ENCODE data around the gene KDM4F. TPM values are rescaled to one million over a fixed set of nuclear protein-coding genes. Genes with fewer than 3 reads are reported as not detected.

KDM4F gene
- total RNA-seq, 1 donor from 2014 or later = not detected

- Mint-ChIP-seq H3K27me3 (ENCODE audit: insufficient read depth, low read depth) (peaks cover 5% of the 10 kb centered on the region), H3K4me1 (peaks cover 18% of the 10 kb centered on the region), H3K9me3 (no peaks in the 10 kb centered on the region), H3K27ac (no peak overlapping the region), H3K4me3 (no peak overlapping the region), H3K36me3 (no peaks in the 10 kb centered on the region)
- Histone ChIP-seq H3K27ac (no peak overlapping the region), H2AFZ (replicated peaks) (no peak overlapping the region), H3K9ac (no peak overlapping the region), H3K79me2 (ENCODE audit: low read depth) (no peaks in the 10 kb centered on the region), H3K27me3 (peaks cover 17% of the 10 kb centered on the region), H3K9me3 (ENCODE audit: low read depth) (no peaks in the 10 kb centered on the region), H3K4me2 (no peak overlapping the region), H4K20me1 (ENCODE audit: low read depth) (no peaks in the 10 kb centered on the region), H3K36me3 (no peaks in the 10 kb centered on the region), H3K4me3 (no peak overlapping the region), H3F3A (ENCODE audit: low read depth) (peaks cover 15% of the 10 kb centered on the region), H3K4me1 (peaks cover 13% of the 10 kb centered on the region)
- TF ChIP-seq CTCF (IDR thresholded peaks at IDR 0.05) (no peak), EZH2 (IDR thresholded peaks at IDR 0.05) (no peak), EZH2phosphoT487 (IDR thresholded peaks at IDR 0.05) (no peak)
- DNase-seq (ENCODE audit: low spot score) = no peak
Observed at GRCh38 chr11:95085117-95085816, 36.0 kb downstream of the KDM4F start.

- Mint-ChIP-seq H3K9me3 (no peaks in the 10 kb centered on the region), H3K27me3 (ENCODE audit: insufficient read depth, low read depth) (peaks cover 6% of the 10 kb centered on the region), H3K27ac (no peak overlapping the region), H3K4me1 (peaks cover 23% of the 10 kb centered on the region), H3K4me3 (no peak overlapping the region), H3K36me3 (no peaks in the 10 kb centered on the region)
- peaks cover 21% of the 10 kb centered on the region for H3F3A ChIP-seq (ENCODE audit: low read depth)
- H3K79me2 ChIP-seq (ENCODE audit: low read depth) = no peaks in the 10 kb centered on the region
- H3K4me3 ChIP-seq = no peak overlapping the region
- no peaks in the 10 kb centered on the region for H3K36me3 ChIP-seq
- H2AFZ ChIP-seq (replicated peaks) = no peak overlapping the region
- TF ChIP-seq CTCF (IDR thresholded peaks at IDR 0.05) (no peak), EZH2 (IDR thresholded peaks at IDR 0.05) (no peak), EZH2phosphoT487 (IDR thresholded peaks at IDR 0.05) (no peak)
- no peak overlapping the region for H3K9ac ChIP-seq
- H3K27ac ChIP-seq = no peak overlapping the region
- no peak overlapping the region for H3K4me2 ChIP-seq
- no peaks in the 10 kb centered on the region for H3K9me3 ChIP-seq (ENCODE audit: low read depth)
- DNase-seq (ENCODE audit: low spot score) = no peak
- H3K4me1 ChIP-seq = peaks cover 17% of the 10 kb centered on the region
- no peaks in the 10 kb centered on the region for H4K20me1 ChIP-seq (ENCODE audit: low read depth)
- H3K27me3 ChIP-seq = peaks cover 26% of the 10 kb centered on the region
Observed at GRCh38 chr11:95086151-95086550, 36.9 kb downstream of the KDM4F start.

- Histone ChIP-seq H3K27ac (no peak overlapping the region), H3K4me2 (no peak overlapping the region), H3K9me3 (ENCODE audit: low read depth) (no peaks in the 10 kb centered on the region), H3K27me3 (peaks cover 34% of the 10 kb centered on the region), H3K4me3 (no peak overlapping the region), H3K36me3 (no peaks in the 10 kb centered on the region), H4K20me1 (ENCODE audit: low read depth) (no peaks in the 10 kb centered on the region), H2AFZ (replicated peaks) (no peak overlapping the region), H3F3A (ENCODE audit: low read depth) (peaks cover 21% of the 10 kb centered on the region), H3K9ac (no peak overlapping the region), H3K4me1 (peaks cover 10% of the 10 kb centered on the region), H3K79me2 (ENCODE audit: low read depth) (no peaks in the 10 kb centered on the region)
- Mint-ChIP-seq H3K36me3 (no peaks in the 10 kb centered on the region), H3K27me3 (ENCODE audit: insufficient read depth, low read depth) (peaks cover 6% of the 10 kb centered on the region), H3K9me3 (no peaks in the 10 kb centered on the region), H3K4me1 (peaks cover 22% of the 10 kb centered on the region), H3K4me3 (no peak overlapping the region), H3K27ac (no peak overlapping the region)
- no peak for TF ChIP-seq CTCF (IDR thresholded peaks at IDR 0.05)
- TF ChIP-seq EZH2 (IDR thresholded peaks at IDR 0.05) = no peak
- no peak for TF ChIP-seq EZH2phosphoT487 (IDR thresholded peaks at IDR 0.05)
- no peak for DNase-seq (ENCODE audit: low spot score)
Observed at GRCh38 chr11:95086836-95087570, 37.8 kb downstream of the KDM4F start.

All from neural progenitor cell (in vitro differentiated cells).